Coronary artery (tissue), 2 donors: Measurements from ENCODE around the gene CAPN15.
"Not testable (repeated sequence)": the region's sequence is repeated elsewhere in the genome, so short reads cannot be mapped to it uniquely, and the experiment has no call there.

Source experiments
- DNase-seq: peaks from one replicate; pipeline ENCODE4 v3.0.0-alpha.2; 2017; ENCODE audit warnings: low spot score
- H3K27ac ChIP-seq, 2 donors: fragments of 200-600 bp; sonication (generic); one replicate each; pipeline ENCODE4 v1.5.1; 2016 to 2019
- H3K4me3 ChIP-seq: fragments of 200-600 bp; sonication (generic); 2 replicates; pipeline ENCODE4 v1.5.1; 2016; ENCODE audit warnings: mild to moderate bottlenecking, moderate library complexity
- CTCF ChIP-seq: fragments of 200-600 bp; sonication (generic); IDR thresholded peaks from one replicate; pipeline ENCODE4 v1.5.1; 2019; ENCODE audit warnings: antibody characterized with exemption

CAPN15 gene

GRCh38 chr16:492211-492875 lies 35.2 kb upstream of the CAPN15 start:
- no peak for DNase-seq
- H3K27ac ChIP-seq = no peak overlapping the region

DNA sequence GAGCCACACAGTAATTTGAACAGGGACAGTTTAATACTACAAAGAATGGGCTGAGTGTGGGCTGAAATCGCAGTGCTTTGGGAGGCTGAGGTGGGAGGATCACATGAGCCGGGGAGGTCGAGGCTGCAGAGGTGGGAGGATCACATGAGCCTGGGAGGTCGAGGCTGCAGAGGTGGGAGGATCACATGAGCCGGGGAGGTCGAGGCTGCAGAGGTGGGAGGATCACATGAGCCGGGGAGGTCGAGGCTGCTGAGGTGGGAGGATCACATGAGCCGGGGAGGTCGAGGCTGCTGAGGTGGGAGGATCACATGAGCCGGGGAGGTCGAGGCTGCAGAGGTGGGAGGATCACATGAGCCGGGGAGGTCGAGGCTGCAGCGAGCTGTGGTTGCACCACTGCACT lies 32.8 kb upstream of the CAPN15 start:
- not testable (repeated sequence) for H3K4me3 ChIP-seq

More at GRCh38 chr16:492211-492875, 35.2 kb upstream of the CAPN15 start:
- no peak for TF ChIP-seq CTCF
- no peak overlapping the region for H3K4me3 ChIP-seq

DNA sequence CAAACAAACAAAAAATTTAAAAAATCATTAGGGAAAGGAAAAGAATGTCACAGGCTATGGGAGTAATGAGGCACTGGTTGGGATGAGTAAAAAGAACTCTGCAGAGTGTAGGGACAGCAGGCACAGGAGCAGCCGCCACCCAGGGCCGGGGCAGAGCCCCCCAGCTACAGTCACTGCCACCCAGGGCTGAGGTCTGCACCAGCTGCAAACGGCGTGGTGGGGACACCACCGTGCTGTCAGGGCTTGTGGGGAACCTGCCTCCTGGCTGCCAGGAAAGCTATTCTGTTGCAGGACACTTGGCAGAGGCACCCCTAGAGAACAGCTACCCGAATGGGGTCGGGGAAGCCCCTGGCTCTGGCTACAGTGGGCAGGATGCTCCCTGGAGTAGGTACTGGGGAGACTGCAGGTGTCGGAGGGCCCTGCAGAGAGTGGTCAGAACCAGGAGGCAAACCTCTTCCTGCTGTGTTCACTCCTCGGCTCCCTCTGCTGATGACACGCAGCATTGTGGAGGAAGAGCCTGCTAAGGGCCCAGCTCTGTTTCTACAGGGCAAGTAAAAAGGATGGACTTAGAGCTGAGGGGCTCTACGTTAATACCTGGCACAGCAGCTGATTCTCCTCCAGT lies 32.3 kb upstream of the CAPN15 start:
- TF ChIP-seq CTCF = no peak
- no peak overlapping the region for H3K27ac ChIP-seq
- H3K4me3 ChIP-seq = no peak overlapping the region
- no peak for DNase-seq

More for the DNA sequence above, 32.8 kb upstream of the CAPN15 start:
- H3K27ac ChIP-seq, DNase-seq: not testable (repeated sequence)

DNA sequence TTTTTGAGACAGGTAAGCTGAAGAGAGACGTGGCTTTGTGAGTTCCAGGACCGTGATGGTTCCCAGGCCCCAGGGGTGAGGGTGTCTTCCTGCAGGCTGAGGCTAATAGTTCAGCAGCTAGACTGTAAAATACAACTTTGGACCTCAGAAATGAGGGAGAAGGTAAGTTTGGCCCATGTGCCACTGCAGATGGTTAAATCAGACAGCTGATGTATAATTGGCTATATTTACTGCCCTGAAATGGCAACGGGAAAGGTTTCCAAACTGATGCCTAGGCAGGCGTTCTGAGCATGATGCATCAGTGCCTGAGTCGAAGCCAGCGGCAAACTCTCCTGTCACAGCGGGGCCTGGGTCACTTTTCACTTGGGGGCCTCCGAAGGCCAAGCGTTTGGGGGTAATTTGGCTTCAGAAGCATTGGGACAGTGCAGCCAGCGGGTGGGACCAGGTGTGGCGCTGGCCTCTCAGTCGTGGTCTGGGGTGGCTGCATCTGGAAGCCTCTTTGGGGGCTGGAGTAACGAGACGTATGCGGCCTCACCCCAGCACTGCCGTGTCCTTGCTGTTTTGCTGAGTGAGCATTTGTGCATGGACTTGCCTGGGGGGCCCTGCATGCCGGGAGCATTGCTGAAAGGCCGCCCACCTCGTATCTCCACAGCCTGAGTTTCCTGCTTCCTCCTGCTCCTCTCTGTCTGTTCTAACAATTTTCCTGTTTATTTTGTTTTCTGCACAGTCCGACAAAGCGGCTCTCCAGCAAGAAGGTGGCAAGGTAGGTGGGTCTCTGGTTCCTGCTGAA lies 31.2 kb upstream of the CAPN15 start:
- DNase-seq = no peak
- no peak for TF ChIP-seq CTCF
- Histone ChIP-seq H3K4me3 (no peak overlapping the region), H3K27ac (no peak overlapping the region)

GRCh38 chr16:497258-497657 lies 30.3 kb upstream of the CAPN15 start:
- TF ChIP-seq CTCF = no peak
- no peak for DNase-seq
- no peak overlapping the region for H3K27ac ChIP-seq
- no peak overlapping the region for H3K4me3 ChIP-seq

GRCh38 chr16:499924-500323 lies 27.6 kb upstream of the CAPN15 start:
- no peak for DNase-seq
- H3K4me3 ChIP-seq = no peak overlapping the region
- no peak for TF ChIP-seq CTCF
- H3K27ac ChIP-seq = no peak overlapping the region

DNA sequence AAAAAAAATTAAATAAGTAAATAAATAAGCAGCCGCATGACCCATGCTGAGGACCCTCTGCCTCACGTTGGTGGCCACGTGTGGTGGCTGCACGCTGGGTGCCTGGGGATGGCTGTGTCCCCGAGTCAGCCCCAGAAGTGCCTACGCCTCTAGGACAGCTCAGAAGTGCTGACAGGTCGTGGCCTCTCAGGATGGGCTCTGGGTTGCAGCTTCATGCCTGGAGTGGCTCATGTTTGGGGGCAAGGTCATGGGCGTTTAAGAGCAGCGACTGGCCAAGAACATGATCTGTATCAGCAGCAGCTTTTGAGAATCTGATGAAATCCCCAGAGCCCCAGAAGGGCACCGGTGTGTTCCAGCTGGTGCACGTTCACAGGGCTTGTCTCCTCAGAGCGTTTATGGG lies 26.8 kb upstream of the CAPN15 start:
- Histone ChIP-seq H3K4me3 (no peak overlapping the region), H3K27ac (no peak overlapping the region)
- no peak for DNase-seq
- TF ChIP-seq CTCF = no peak
